GM18520 (cell line): ENCODE results near the gene ATXN2.

Source experiments
- ATAC-seq: cut with Tn5 transposase; IDR thresholded peaks from one replicate; pipeline ENCODE4 v1.9.1; 2021; ENCODE audit not compliant: unreplicated experiment

ATXN2 gene

GRCh38 chr12:111425655-111426054, 173.5 kb downstream of the ATXN2 start:
- no peak for ATAC-seq

GRCh38 chr12:111424793-111425251, 174.3 kb downstream of the ATXN2 start:
- ATAC-seq = no peak

DNA sequence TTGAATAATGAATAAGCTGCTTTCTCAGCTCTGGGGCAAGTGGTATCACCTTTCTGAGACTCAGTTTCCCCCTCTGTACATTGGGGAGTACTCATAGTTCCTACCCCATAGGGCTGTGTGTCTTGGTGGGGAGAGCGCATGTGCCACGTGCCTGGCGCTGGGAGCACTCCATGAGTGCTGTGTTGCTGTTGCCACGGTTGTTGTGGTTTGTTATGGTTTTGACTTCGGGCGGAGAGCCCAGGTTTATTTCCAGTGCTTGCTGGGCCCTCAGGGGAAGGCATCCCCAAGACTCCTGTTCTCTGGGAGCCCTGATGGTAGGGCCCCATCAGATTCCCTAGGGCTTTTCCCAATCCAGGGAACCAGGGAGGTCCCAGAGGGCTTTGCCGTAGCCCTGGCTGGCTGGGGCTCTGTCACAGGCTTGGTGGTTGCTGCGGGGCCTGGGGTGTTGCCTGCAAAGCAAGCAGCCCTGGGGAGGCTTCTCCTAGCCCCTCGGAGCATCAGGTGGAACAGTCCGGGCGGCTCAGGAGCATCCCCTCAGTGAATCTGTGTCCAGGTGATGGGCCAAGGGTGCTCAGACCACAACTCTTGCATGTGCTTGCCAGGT, 174.8 kb downstream of the ATXN2 start:
- no peak for ATAC-seq

DNA sequence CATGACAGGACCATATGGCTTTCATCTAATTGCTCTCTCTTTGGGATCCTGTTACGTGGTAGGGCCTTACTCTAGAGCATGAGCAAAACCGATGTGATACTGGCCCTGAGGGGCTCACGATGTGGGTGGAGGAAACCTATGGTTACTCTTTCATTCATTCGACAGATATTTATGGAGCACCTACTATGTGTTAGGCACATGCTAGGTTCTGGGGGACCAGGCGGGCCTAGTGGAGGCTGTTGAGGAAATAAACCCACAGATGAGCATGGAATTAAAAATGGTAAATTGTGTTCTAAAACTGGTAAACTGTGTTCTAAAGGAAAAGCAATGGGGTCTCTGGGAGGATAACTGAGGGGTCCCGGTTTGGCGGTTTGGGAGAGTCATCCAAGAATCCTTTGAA, 178.6 kb downstream of the ATXN2 start:
- ATAC-seq = no peak

DNA sequence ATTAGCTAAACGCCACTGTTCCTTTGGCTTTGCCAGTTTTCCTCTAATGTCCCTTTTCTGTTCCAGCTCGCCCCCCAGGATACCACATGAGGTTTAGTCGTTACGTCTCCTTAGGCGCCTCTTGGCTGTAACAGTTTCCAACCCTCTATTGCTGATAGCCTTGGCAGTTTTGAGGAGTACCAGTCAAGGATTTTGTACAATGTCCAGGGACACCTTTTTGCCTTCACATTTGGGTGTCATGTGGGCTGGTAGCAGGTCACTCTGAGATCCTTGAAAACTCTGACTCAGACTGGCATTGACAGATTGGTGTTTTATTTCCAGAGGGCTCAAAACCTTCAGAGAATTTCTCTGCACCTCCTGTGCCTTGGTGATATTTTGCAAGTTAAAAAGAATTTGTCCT, 179.3 kb downstream of the ATXN2 start:
- no peak for ATAC-seq

DNA sequence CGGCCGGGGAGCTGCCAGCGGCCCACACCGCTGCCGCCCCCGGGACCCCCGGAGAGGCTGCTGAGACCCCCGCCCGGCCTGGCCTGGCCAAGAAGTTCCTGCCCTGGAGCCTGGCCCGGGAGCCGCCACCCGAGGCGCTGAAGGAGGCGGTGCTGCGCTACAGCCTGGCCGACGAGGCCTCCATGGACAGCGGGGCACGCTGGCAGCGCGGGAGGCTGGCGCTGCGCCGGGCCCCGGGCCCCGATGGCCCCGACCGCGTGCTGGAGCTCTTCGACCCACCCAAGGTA, 180.6 kb downstream of the ATXN2 start:
- ATAC-seq = no peak

DNA sequence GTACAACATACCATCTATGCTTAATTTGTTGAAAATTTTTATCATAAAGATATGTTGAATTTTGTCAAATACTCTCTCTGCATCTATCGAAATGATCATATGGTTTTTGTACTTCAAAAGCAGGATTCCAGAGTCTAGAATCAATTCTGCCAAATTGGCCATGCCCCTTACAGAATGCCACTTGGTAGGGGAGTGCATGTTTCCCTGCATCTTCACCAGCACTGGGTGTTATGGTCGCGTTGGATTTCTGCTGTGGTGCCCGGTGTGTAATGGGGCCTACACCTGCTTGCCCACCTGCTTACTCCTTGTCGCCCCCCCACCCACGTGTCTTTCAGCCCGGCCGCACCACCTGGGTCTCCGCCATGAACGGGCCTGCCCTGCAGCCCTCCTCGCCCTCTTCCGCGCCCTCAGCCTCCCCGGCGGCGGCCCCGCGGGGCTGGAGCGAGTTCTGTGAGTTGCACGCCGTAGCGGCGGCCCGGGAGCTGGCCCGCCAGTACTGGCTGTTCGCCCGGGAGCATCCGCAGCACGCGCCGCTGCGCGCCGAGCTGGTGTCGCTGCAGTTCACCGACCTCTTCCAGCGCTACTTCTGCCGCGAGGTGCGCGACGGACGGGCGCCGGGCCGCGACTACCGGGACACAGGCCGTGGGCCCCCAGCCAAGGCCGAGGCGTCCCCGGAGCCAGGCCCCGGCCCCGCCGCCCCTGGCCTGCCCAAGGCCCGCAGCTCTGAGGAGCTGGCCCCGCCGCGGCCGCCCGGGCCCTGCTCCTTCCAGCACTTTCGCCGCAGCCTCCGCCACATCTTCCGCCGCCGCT, 181.1 kb downstream of the ATXN2 start:
- no peak for ATAC-seq

- ATAC-seq = no peak
These were observed 181.8 kb downstream of the ATXN2 start for GRCh38 chr12:111417290-111417689.

- ATAC-seq = no peak
These were observed 184.3 kb downstream of the ATXN2 start for GRCh38 chr12:111414711-111415252.

GRCh38 chr12:111413442-111414086, 185.6 kb downstream of the ATXN2 start:
- ATAC-seq = no peak

GRCh38 chr12:111412830-111413441, 186.2 kb downstream of the ATXN2 start:
- ATAC-seq = no peak

DNA sequence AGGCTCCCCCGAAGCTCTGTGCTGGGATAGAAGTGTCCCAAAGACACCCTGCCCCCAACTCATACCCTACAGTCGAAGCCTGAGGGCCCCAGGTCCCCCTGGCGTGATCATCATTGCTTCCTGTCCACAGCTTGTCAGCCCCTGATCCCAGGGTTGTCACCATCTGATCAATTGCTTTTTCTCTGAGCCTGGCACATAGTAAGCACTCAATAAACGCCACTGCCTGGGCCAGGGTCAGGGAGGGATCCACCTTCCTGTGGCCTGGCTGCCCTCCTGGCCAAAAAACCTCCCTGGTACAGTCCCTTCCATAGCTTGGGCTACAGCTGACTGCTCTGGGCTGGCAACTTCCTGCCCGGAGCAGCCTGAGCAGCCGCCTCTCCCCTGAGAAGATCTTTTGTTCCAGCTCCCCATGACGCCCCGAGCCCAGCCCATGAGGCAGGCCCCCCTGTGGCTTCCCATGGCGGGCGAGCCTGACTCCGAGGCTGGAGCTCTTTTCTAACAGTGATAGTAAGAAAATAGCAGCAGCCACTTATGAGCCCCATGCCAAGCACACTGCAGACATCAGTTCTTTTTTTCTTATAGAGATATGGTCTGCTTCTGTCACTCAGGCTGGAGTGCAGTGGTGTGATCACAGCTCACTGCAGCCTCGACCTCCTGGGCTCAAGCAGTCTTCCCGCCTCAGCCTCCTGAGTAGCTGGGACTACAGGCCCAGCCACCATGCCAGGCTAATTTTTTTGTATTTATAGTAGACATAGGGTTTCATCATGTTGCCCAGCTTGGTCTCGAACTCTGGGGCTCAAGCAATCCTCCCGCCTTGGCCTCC, 186.9 kb downstream of the ATXN2 start:
- no peak for ATAC-seq

GRCh38 chr12:111411185-111411764, 187.8 kb downstream of the ATXN2 start:
- ATAC-seq = no peak

GRCh38 chr12:111410431-111411184, 188.5 kb downstream of the ATXN2 start:
- no peak for ATAC-seq

DNA sequence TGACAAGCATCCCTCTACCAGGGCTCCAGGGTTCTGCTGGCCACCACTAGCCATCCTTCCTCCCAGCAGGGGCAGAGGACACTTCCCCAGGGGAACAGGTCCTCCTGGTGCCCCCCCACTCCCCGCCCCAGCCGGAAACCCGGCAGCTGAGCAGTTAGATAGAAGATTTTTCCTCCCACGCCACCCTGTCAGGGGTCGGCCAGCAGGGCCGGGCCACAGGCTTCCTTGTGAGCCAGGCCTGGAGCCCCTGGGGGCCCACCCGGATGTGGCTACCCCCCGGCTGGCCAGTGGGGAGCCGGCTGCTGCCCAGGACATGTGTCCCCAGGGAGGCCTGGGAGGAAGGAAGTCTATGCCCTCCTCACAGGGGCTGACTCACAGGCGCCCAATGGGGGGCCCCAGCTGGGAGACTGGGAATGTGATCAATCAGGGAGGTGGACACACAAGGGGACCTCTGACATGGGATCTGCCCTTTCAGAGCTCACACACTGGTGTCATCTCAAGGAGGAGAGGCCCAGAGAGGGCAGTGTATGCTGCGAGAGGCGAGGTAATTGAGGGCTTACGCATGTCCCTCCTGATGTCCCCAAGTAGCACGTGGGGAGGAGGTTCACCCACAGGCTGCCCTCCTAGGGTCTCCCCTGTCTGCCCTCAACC, 189.2 kb downstream of the ATXN2 start:
- no peak for ATAC-seq

- no peak for ATAC-seq
These were observed 189.7 kb downstream of the ATXN2 start for GRCh38 chr12:111409403-111409779.

GRCh38 chr12:111408686-111409402, 190.3 kb downstream of the ATXN2 start:
- no peak for ATAC-seq

- ATAC-seq = no peak
These were observed 191.0 kb downstream of the ATXN2 start for GRCh38 chr12:111408116-111408440.
